LNCaP clone FGC (cell line): Measurements from ENCODE around the gene EHHADH.

Source experiments
- DNase-seq: peaks from one replicate; pipeline ENCODE4 v3.0.0-alpha.2; 2011; ENCODE audit warnings: low read depth
- H3K4me3 ChIP-seq: 2 replicates; pipeline ENCODE4 v1.5.1; 2011; ENCODE audit warnings: mild to moderate bottlenecking, low read depth, low read length, control low read depth
- CTCF ChIP-seq: IDR thresholded peaks from 2 replicates; pipeline ENCODE4 v1.5.1; 2012; ENCODE audit warnings: mild to moderate bottlenecking; ENCODE audit not compliant: control insufficient read depth, insufficient read depth; ENCODE audit errors: extremely low read depth

Gene EHHADH

GRCh38 chr3:185208823-185209222 is 45.0 kb downstream of the EHHADH start:
- TF ChIP-seq CTCF, result no peak
- H3K4me3 ChIP-seq, result no peak overlapping the region
- DNase-seq, result no peak

GRCh38 chr3:185207931-185208746 is 45.7 kb downstream of the EHHADH start:
- no peak for TF ChIP-seq CTCF
- no peak for DNase-seq
- no peak overlapping the region for H3K4me3 ChIP-seq

GRCh38 chr3:185207481-185207880 is 46.4 kb downstream of the EHHADH start:
- no peak for TF ChIP-seq CTCF
- no peak for DNase-seq
- H3K4me3 ChIP-seq, result no peak overlapping the region

GRCh38 chr3:185205865-185206264 is 48.0 kb downstream of the EHHADH start:
- no peak for DNase-seq
- TF ChIP-seq CTCF, result no peak
- H3K4me3 ChIP-seq, result no peak overlapping the region

- DNase-seq, result no peak
- TF ChIP-seq CTCF, result no peak
Observed at GRCh38 chr3:185204894-185205293, 49.0 kb downstream of the EHHADH start.

GRCh38 chr3:185200639-185201038 is 53.2 kb downstream of the EHHADH start:
- no peak for DNase-seq
- H3K4me3 ChIP-seq, result no peak overlapping the region
- no peak for TF ChIP-seq CTCF

More at GRCh38 chr3:185204894-185205293, 49.0 kb downstream of the EHHADH start:
- H3K4me3 ChIP-seq, result no peak overlapping the region

- no peak for TF ChIP-seq CTCF
- no peak overlapping the region for H3K4me3 ChIP-seq
- DNase-seq, result no peak
Observed at GRCh38 chr3:185199671-185200070, 54.2 kb downstream of the EHHADH start.
